ENCODE results near the gene CPTP.

CPTP gene

GRCh38 chr1:1312450-1313314, 11.9 kb upstream of the CPTP start:
- H3K18ac ChIP-seq (ENCODE audit: low read length), result no peak overlapping the region
- no peak overlapping the region for H3K4me2 ChIP-seq (ENCODE audit: insufficient read depth, low read length, poor library complexity, severe bottlenecking)
- peaks cover 0 to 2% (median 0%) of the 10 kb centered on the region in 3 experiments for H3K27me3 ChIP-seq (ENCODE audit: control insufficient read depth in 3 of 3, insufficient read depth in 3 of 3, low read depth in 1 of 3, low read length in 3 of 3)
- peak overlapping the region; percentile 85 for H3K23ac ChIP-seq (ENCODE audit: low read depth, low read length, poor library complexity)
- peak overlapping the region in 1 of 2 donors; percentile 45 for H3K4me3 ChIP-seq (ENCODE audit: low read length in 2 of 2)
- H3K4me1 ChIP-seq (ENCODE audit: control insufficient read depth in 2 of 2, insufficient read depth in 1 of 2, low read depth in 1 of 2, low read length in 2 of 2), result peaks cover 8 to 15% of the 10 kb centered on the region in 2 donors
- H3K9ac ChIP-seq (ENCODE audit: low read depth, low read length, poor library complexity), result no peak overlapping the region
- H3K14ac ChIP-seq (ENCODE audit: low read length), result no peak overlapping the region
- no CpG with 5 or more reads among the region's 49 CpGs for WGBS, 2 donors (ENCODE audit: extremely low coverage in 2 of 2, insufficient read length in 2 of 2, insufficient replicate concordance in 1 of 2)
- no peak overlapping the region for H2BK120ac ChIP-seq (ENCODE audit: low read depth, low read length)
- no peak overlapping the region for H2AFZ ChIP-seq (ENCODE audit: low read length)
- H3K4ac ChIP-seq (ENCODE audit: low read length), result no peak overlapping the region
- no peak overlapping the region for H4K91ac ChIP-seq (ENCODE audit: low read depth, low read length, poor library complexity)
- peaks cover 48 to 79% of the 10 kb centered on the region in 2 donors for H3K36me3 ChIP-seq (replicated peaks in 1 of 2; ENCODE audit: control insufficient read depth in 2 of 2, insufficient read depth in 2 of 2, low read length in 2 of 2)
- no peaks in the 10 kb centered on the region for H3K9me3 ChIP-seq (replicated peaks in 1 of 2; ENCODE audit: control insufficient read depth in 2 of 2, insufficient read depth in 1 of 2, low read depth in 1 of 2, low read length in 2 of 2)
- peak overlapping the region; percentile 30 for H2BK12ac ChIP-seq (ENCODE audit: low read length)
- H2BK15ac ChIP-seq (ENCODE audit: low read length), result no peak overlapping the region
- DNase-seq (ENCODE audit: low spot score), result no peak
- H2BK5ac ChIP-seq (ENCODE audit: low read length), result no peak overlapping the region
- no peak overlapping the region for H2AK5ac ChIP-seq (ENCODE audit: low read depth, low read length)
- H3K79me1 ChIP-seq (ENCODE audit: low read depth, low read length), result peaks cover 22% of the 10 kb centered on the region
- H3K27ac ChIP-seq (replicated peaks; ENCODE audit: low read length), result no peak overlapping the region
- H4K8ac ChIP-seq (ENCODE audit: low read depth, low read length), result no peak overlapping the region

- no peak overlapping the region for H3K4me2 ChIP-seq (ENCODE audit: insufficient read depth, low read length, poor library complexity, severe bottlenecking)
- H3K27ac ChIP-seq (replicated peaks; ENCODE audit: low read length), result no peak overlapping the region
- peak overlapping the region; percentile 85 for H3K23ac ChIP-seq (ENCODE audit: low read depth, low read length, poor library complexity)
- peak overlapping the region; percentile 5 for H3K18ac ChIP-seq (ENCODE audit: low read length)
- no peak overlapping the region for H2BK120ac ChIP-seq (ENCODE audit: low read depth, low read length)
- no peak for DNase-seq (ENCODE audit: low spot score)
- no peak overlapping the region for H2BK5ac ChIP-seq (ENCODE audit: low read length)
- peak overlapping the region in 1 of 2 donors; percentile 45 for H3K4me3 ChIP-seq (ENCODE audit: low read length in 2 of 2)
- H2BK12ac ChIP-seq (ENCODE audit: low read length), result no peak overlapping the region
- H4K8ac ChIP-seq (ENCODE audit: low read depth, low read length), result no peak overlapping the region
- H2AK5ac ChIP-seq (ENCODE audit: low read depth, low read length), result no peak overlapping the region
- no peak overlapping the region for H2BK15ac ChIP-seq (ENCODE audit: low read length)
- peaks cover 48 to 89% of the 10 kb centered on the region in 2 donors for H3K36me3 ChIP-seq (replicated peaks in 1 of 2; ENCODE audit: control insufficient read depth in 2 of 2, insufficient read depth in 2 of 2, low read length in 2 of 2)
- H3K4me1 ChIP-seq (ENCODE audit: control insufficient read depth in 2 of 2, insufficient read depth in 1 of 2, low read depth in 1 of 2, low read length in 2 of 2), result peaks cover 8 to 15% of the 10 kb centered on the region in 2 donors
- H3K14ac ChIP-seq (ENCODE audit: low read length), result no peak overlapping the region
- no peaks in the 10 kb centered on the region for H3K9me3 ChIP-seq (replicated peaks in 1 of 2; ENCODE audit: control insufficient read depth in 2 of 2, insufficient read depth in 1 of 2, low read depth in 1 of 2, low read length in 2 of 2)
- no peak overlapping the region for H3K4ac ChIP-seq (ENCODE audit: low read length)
- WGBS, 2 donors (ENCODE audit: extremely low coverage in 2 of 2, insufficient read length in 2 of 2, insufficient replicate concordance in 1 of 2), result no CpG with 5 or more reads among the region's 37 CpGs
- peaks cover 0 to 2% (median 0%) of the 10 kb centered on the region in 3 experiments for H3K27me3 ChIP-seq (ENCODE audit: control insufficient read depth in 3 of 3, insufficient read depth in 3 of 3, low read depth in 1 of 3, low read length in 3 of 3)
- H4K91ac ChIP-seq (ENCODE audit: low read depth, low read length, poor library complexity), result no peak overlapping the region
- no peak overlapping the region for H2AFZ ChIP-seq (ENCODE audit: low read length)
- peaks cover 20% of the 10 kb centered on the region for H3K79me1 ChIP-seq (ENCODE audit: low read depth, low read length)
- H3K9ac ChIP-seq (ENCODE audit: low read depth, low read length, poor library complexity), result no peak overlapping the region
Measured at GRCh38 chr1:1313500-1314236, 10.9 kb upstream of the CPTP start.

- H3K14ac ChIP-seq (ENCODE audit: low read length), result no peak overlapping the region
Measured at GRCh38 chr1:1314237-1314586, 10.4 kb upstream of the CPTP start.

More at GRCh38 chr1:1314237-1314586, 10.4 kb upstream of the CPTP start:
- WGBS, 2 donors (ENCODE audit: extremely low coverage in 2 of 2, insufficient read length in 2 of 2, insufficient replicate concordance in 1 of 2), result no CpG with 5 or more reads among the region's 15 CpGs
- Histone ChIP-seq H3K9me3 (replicated peaks in 1 of 2; ENCODE audit: control insufficient read depth in 2 of 2, insufficient read depth in 1 of 2, low read depth in 1 of 2, low read length in 2 of 2) (no peaks in the 10 kb centered on the region), H3K4me1 (ENCODE audit: control insufficient read depth in 2 of 2, insufficient read depth in 1 of 2, low read depth in 1 of 2, low read length in 2 of 2) (peaks cover 5 to 13% of the 10 kb centered on the region in 2 donors), H3K27me3 (ENCODE audit: control insufficient read depth in 3 of 3, insufficient read depth in 3 of 3, low read depth in 1 of 3, low read length in 3 of 3) (no peaks in the 10 kb centered on the region), H3K4me2 (ENCODE audit: insufficient read depth, low read length, poor library complexity, severe bottlenecking) (no peak overlapping the region), H2BK12ac (ENCODE audit: low read length) (no peak overlapping the region), H3K27ac (replicated peaks; ENCODE audit: low read length) (no peak overlapping the region), H2BK5ac (ENCODE audit: low read length) (no peak overlapping the region), H3K36me3 (replicated peaks in 1 of 2; ENCODE audit: control insufficient read depth in 2 of 2, insufficient read depth in 2 of 2, low read length in 2 of 2) (peaks cover 52 to 94% of the 10 kb centered on the region in 2 donors), H4K8ac (ENCODE audit: low read depth, low read length) (no peak overlapping the region), H3K18ac (ENCODE audit: low read length) (no peak overlapping the region), H3K23ac (ENCODE audit: low read depth, low read length, poor library complexity) (no peak overlapping the region), H3K79me1 (ENCODE audit: low read depth, low read length) (peaks cover 20% of the 10 kb centered on the region), H2AFZ (ENCODE audit: low read length) (no peak overlapping the region), H2AK5ac (ENCODE audit: low read depth, low read length) (no peak overlapping the region), H3K4ac (ENCODE audit: low read length) (no peak overlapping the region), H3K9ac (ENCODE audit: low read depth, low read length, poor library complexity) (no peak overlapping the region), H3K4me3 (ENCODE audit: low read length in 2 of 2) (peak overlapping the region in 1 of 2 donors; percentile 21), H2BK15ac (ENCODE audit: low read length) (no peak overlapping the region), H2BK120ac (ENCODE audit: low read depth, low read length) (no peak overlapping the region), H4K91ac (ENCODE audit: low read depth, low read length, poor library complexity) (no peak overlapping the region)
- no peak for DNase-seq (ENCODE audit: low spot score)
